K562 (cell line): Measurements from ENCODE around the gene SNTG2. TPM values are rescaled to one million over a fixed set of nuclear protein-coding genes. Genes with fewer than 3 reads are reported as not detected.
A peak's percentile ranks its signal among the peaks of the same experiment; 100 is the strongest.

Experiments
- ATAC-seq: fragments of 200-7000 bp; cut with Tn5 transposase; 3 replicates; pipeline ENCODE4 v1.9.1; 2020; ENCODE audit warnings: moderate library complexity
- BruUV-seq: library from RNA; stranded (reverse); fragments of 400-500 nt; replicated peaks from 2 replicates; lab custom pipeline; 2021; lab: Mats Ljungman, UMichigan
- CTCF ChIA-PET: fragments of 300-600 bp; formaldehyde crosslinking; extraction: SDS; loops from one replicate; lab custom pipeline; 2021; ENCODE audit warnings: low intra/inter-chr PET ratio; lab: Yijun Ruan, JAX
- POLR2A ChIA-PET: fragments of 300-600, 350-650 bp; sonication (Branson Sonifier 250); formaldehyde crosslinking; extraction: SDS; loops from one replicate; lab custom pipeline; 2021; ENCODE audit warnings: antibody characterized with exemption, inconsistent platforms; lab: Yijun Ruan, JAX
- DNase-seq, 4 experiments: peaks; one replicate each; pipeline versions ENCODE4 v3.0.0 to v3.0.0-alpha.2; 2011 to 2018; ENCODE audit warnings: low spot score in 3 of 4, mixed read lengths in 3 of 4; ENCODE audit errors: extremely low read depth in 1 of 4
- FAIRE-seq: peaks from 2 replicates; lab custom pipeline; 2011; peaks lifted over from hg19 to GRCh38; lab: Jason Lieb, UNC
- H2AFZ ChIP-seq: 2 replicates; pipeline ENCODE4 v1.6.0; 2011; ENCODE audit warnings: low read depth, low read length, control low read depth, inconsistent platforms
- H3K27ac ChIP-seq: fragments of 200-600 bp; 3 replicates; pipeline ENCODE4 v1.8.0; 2011; ENCODE audit warnings: low read depth, mild to moderate bottlenecking, control low read depth, inconsistent platforms, low read length, moderate library complexity, mixed read lengths; ENCODE audit errors: extremely low read depth
- H3K27me3 ChIP-seq, 2 experiments: fragments of 300-600 bp in 1 of 2; 2 replicates in 1 of 2; 3 replicates in 1 of 2; pipeline versions ENCODE4 v1.6.0 to v1.8.0; 2011; ENCODE audit warnings: inconsistent platforms in 2 of 2, low read length in 2 of 2, mild to moderate bottlenecking in 1 of 2, mixed read lengths in 1 of 2, moderate library complexity in 1 of 2; ENCODE audit not compliant: control insufficient read depth in 2 of 2, insufficient read depth in 2 of 2
- H3K36me3 ChIP-seq: fragments of 300-600 bp; 3 replicates; pipeline ENCODE4 v1.8.0; 2011; ENCODE audit warnings: mild to moderate bottlenecking, low read length, inconsistent platforms; ENCODE audit not compliant: control insufficient read depth, insufficient read depth
- H3K4me1 ChIP-seq, 2 experiments: fragments of 200-600 bp in 1 of 2; replicated peaks in 1 of 2; 2 replicates in 1 of 2; 3 replicates in 1 of 2; pipeline versions ENCODE4 v1.5.1 to v1.8.0; 2011; ENCODE audit warnings: inconsistent platforms in 2 of 2, low read length in 2 of 2, mild to moderate bottlenecking in 1 of 2, mixed read lengths in 1 of 2, moderate library complexity in 1 of 2; ENCODE audit not compliant: control insufficient read depth in 2 of 2, insufficient read depth in 2 of 2
- H3K4me2 ChIP-seq: 2 replicates; pipeline ENCODE4 v1.6.1; 2011; ENCODE audit warnings: low read length, control low read depth, inconsistent platforms, mixed read lengths; ENCODE audit not compliant: insufficient read depth
- H3K4me3 ChIP-seq: fragments of 200-600 bp; sonication (generic), shearing (Covaris generic); 2 replicates; pipeline ENCODE4 v1.5.1; 2016; ENCODE audit warnings: control low read depth, inconsistent platforms
- H3K79me2 ChIP-seq: fragments of 200-600 bp; 3 replicates; pipeline ENCODE4 v1.8.0; 2011; ENCODE audit warnings: low read length, inconsistent platforms; ENCODE audit not compliant: control insufficient read depth, insufficient read depth
- H3K9ac ChIP-seq, 2 experiments: 2 replicates each; pipeline versions ENCODE4 v1.6.0 to v1.6.1; 2011; ENCODE audit warnings: low read depth in 2 of 2, low read length in 2 of 2, control low read depth in 1 of 2, inconsistent platforms in 1 of 2, mild to moderate bottlenecking in 1 of 2, mixed read lengths in 1 of 2; ENCODE audit not compliant: insufficient read depth in 1 of 2
- H3K9me1 ChIP-seq: one replicate; pipeline ENCODE4 v1.6.0; 2011; ENCODE audit warnings: inconsistent platforms, mild to moderate bottlenecking, low read length, moderate library complexity; ENCODE audit not compliant: control insufficient read depth, insufficient read depth
- H3K9me3 ChIP-seq: replicated peaks from 2 replicates; pipeline ENCODE4 v1.5.1; 2011; ENCODE audit warnings: low read depth, low read length, inconsistent platforms; ENCODE audit not compliant: control insufficient read depth, insufficient read depth
- H4K20me1 ChIP-seq: replicated peaks from 2 replicates; pipeline ENCODE4 v1.6.1; 2011; ENCODE audit warnings: low read length, inconsistent platforms, mixed read lengths; ENCODE audit not compliant: control insufficient read depth, insufficient read depth
- ESRRA ChIP-seq: fragments of 450-650 bp; IDR thresholded peaks from 2 replicates; pipeline ENCODE4 v1.6.1; 2014; ENCODE audit warnings: low read depth, mild to moderate bottlenecking, moderate library complexity, borderline replicate concordance
- FOXP1 ChIP-seq: sonication (generic); formaldehyde crosslinking; IDR thresholded peaks from 2 replicates; pipeline ENCODE4 v1.8.0; 2022; ENCODE audit warnings: mild to moderate bottlenecking, missing genetic modification reagents
- HDAC2 ChIP-seq: fragments of 450-650 bp; IDR thresholded peaks from 2 replicates; pipeline ENCODE4 v1.6.1; 2016; ENCODE audit warnings: mild to moderate bottlenecking
- ILF3 ChIP-seq: fragments of 450-650 bp; IDR thresholded peaks from 2 replicates; pipeline ENCODE4 v1.6.1; 2018; ENCODE audit warnings: antibody characterized with exemption, mild to moderate bottlenecking, moderate library complexity, borderline replicate concordance
- L3MBTL2 ChIP-seq: fragments of 450-650 bp; IDR thresholded peaks from 2 replicates; pipeline ENCODE4 v1.6.1; 2016; ENCODE audit warnings: mild to moderate bottlenecking, moderate library complexity
- NFIC ChIP-seq: fragments of 450-650 bp; IDR thresholded peaks from 2 replicates; pipeline ENCODE4 v1.6.1; 2017; ENCODE audit warnings: mild to moderate bottlenecking, inconsistent platforms
- RBM25 ChIP-seq: fragments of 200-400 bp; formaldehyde crosslinking; IDR thresholded peaks from 2 replicates; pipeline ENCODE4 v1.6.1; 2018; ENCODE audit warnings: low read length, low read depth, moderate library complexity; ENCODE audit not compliant: severe bottlenecking
- SP1 ChIP-seq: sonication (generic); formaldehyde crosslinking; IDR thresholded peaks from 2 replicates; pipeline ENCODE4 v1.8.1; 2022; ENCODE audit warnings: mild to moderate bottlenecking, missing genetic modification reagents
- SUPT5H ChIP-seq: fragments of 450-650 bp; IDR thresholded peaks from 2 replicates; pipeline ENCODE4 v1.6.1; 2016
- WHSC1 ChIP-seq: IDR thresholded peaks from one replicate; pipeline ENCODE4 v1.6.1; 2012; ENCODE audit warnings: low read length, control low read depth, inconsistent platforms
- ZNF239 ChIP-seq: fragments of 250-450 bp; sonication (Bioruptor Pico); IDR thresholded peaks from 2 replicates; pipeline ENCODE4 v1.4.0; 2020; ENCODE audit warnings: mild to moderate bottlenecking
- WGBS: fragments of 100-300 bp; shearing (Covaris generic); methylation state at CpG from one replicate; pipeline ENCODE4 v1.1.6; 2016; ENCODE audit warnings: low coverage, mixed read lengths; ENCODE audit not compliant: insufficient coverage; ENCODE audit errors: missing lambda C conversion rate; 5-methylcytosine and 5-hydroxymethylcytosine counted together
- in situ Hi-C: fragments of 300-500 bp; cut with MboI; formaldehyde crosslinking; loops from 4 replicates; pipeline ENCODE4 v1.15.0; 2018; ENCODE audit warnings: inconsistent platforms, mixed read lengths
- intact Hi-C: fragments of 100-400 bp; cut with micrococcal nuclease; formaldehyde crosslinking; loops from 2 replicates; pipeline ENCODE4 v1.14.2; 2022
- polyA plus RNA-seq, 8 experiments: library from polyadenylated mRNA; depleted of rRNA in 4 of 8; stranded (reverse) in 5 of 8; unstranded in 3 of 8; fragments of >200 nt; fragmentation: Nextera tagmentation in 2 of 8; fragmentation: Illumina TruSeq in 1 of 8; extraction: Ambion mirVana in 2 of 8; extraction: Trizol in 1 of 8; gene quantifications; 2 replicates each; pipeline versions ENCODE4 v1.2.1 to v1.2.3, GENCODE V29; 2011 to 2014; ENCODE audit warnings: inconsistent platforms in 1 of 8, missing spikeins in 1 of 8
- total RNA-seq, 7 experiments: library from RNA; depleted of rRNA in 6 of 7; stranded (reverse); fragments of >200 nt in 6 of 7; fragmentation: Illumina TruSeq in 2 of 7; extraction: Trizol in 2 of 7; gene quantifications; 2 replicates each; pipeline versions ENCODE4 v1.2.1 to v1.2.3, GENCODE V29; 2011 to 2021; ENCODE audit warnings: low replicate concordance in 1 of 7
- TF ChIP-seq, protein P1 (sequence below): fragments of 200-800 bp; sonication (Bioruptor generic); IDR thresholded peaks from 2 replicates; pipeline ENCODE4 v1.6.1; 2017; ENCODE audit warnings: missing genetic modification characterization, missing compliant biosample characterization

SNTG2 gene
- total and polyA plus RNA-seq, 9 of the 15 experiments (the other 6 are each of a cell fraction or from before 2014, with no cell fraction given): not detected

DNA sequence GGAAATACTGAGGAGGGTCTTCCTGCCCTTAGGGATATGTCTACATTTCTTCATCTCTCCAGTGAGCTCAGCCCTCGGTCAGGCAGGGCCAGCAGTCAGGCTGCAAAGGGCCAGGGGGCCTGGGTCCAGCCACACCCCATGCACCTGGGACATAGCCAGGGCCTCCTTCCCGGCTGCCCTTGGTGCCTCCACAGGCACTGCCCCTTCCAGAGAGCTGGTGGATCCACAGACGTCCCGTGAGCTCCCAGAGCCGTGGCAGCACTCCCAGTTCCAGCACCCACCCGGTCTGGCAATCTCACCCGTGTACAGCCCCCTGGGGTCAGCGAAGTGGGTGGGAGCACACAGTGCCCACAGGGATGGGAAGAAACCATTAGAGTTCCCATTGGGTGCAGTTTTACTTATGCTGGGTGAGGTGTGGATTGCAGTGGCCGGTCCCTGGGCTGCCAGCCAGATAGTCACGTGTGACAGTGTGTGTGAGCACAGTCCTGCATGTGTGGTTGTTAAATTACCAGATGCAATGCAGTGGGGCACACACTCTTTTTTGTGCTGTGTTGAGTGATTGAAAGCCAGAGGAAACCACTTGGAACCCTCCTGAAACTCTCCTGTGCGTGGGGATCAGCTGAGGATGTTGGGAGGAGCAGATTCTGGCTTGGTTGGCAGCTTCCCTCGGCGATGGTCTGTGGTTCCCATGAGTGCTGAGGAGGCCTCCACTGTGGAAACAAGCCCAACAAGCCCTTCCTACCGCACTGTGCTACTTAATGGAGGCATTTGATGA lies 131.0 kb downstream of the SNTG2 start:
- WGBS: 1% methylated on average over 14 of the region's 14 CpGs
- ChIA-PET POLR2A (no interaction called here), CTCF (no interaction called here)
- TF ChIP-seq ILF3: no peak
- 0 out of 2 replicates have a peak, but pooled peaks have one; percentile 16 for TF ChIP-seq NFIC
- TF ChIP-seq RBM25: no peak
- no peak for DNase-seq
- FAIRE-seq: no peak
- H3K4me3 ChIP-seq: no peak overlapping the region
- no peak for ATAC-seq
- no peaks in the 10 kb centered on the region for H3K79me2 ChIP-seq
- no peaks in the 10 kb centered on the region for H3K9me3 ChIP-seq
- H4K20me1 ChIP-seq: no peaks in the 10 kb centered on the region
- intact Hi-C loops (no loop called here), in situ Hi-C loops (no loop called here)
- peaks cover 0 to 61% of the 10 kb centered on the region in 2 experiments; a peak in 3 of 5 replicates for H3K27me3 ChIP-seq
- H3K9ac ChIP-seq: no peak overlapping the region
- H3K27ac ChIP-seq: no peak overlapping the region
- no TSS peak for BruUV-seq
- H3K4me2 ChIP-seq: no peak overlapping the region
- no peaks in the 10 kb centered on the region for H3K36me3 ChIP-seq
- H3K9me1 ChIP-seq: peaks cover 4% of the 10 kb centered on the region
- no peak overlapping the region for H2AFZ ChIP-seq
- no peaks in the 10 kb centered on the region for H3K4me1 ChIP-seq

DNA sequence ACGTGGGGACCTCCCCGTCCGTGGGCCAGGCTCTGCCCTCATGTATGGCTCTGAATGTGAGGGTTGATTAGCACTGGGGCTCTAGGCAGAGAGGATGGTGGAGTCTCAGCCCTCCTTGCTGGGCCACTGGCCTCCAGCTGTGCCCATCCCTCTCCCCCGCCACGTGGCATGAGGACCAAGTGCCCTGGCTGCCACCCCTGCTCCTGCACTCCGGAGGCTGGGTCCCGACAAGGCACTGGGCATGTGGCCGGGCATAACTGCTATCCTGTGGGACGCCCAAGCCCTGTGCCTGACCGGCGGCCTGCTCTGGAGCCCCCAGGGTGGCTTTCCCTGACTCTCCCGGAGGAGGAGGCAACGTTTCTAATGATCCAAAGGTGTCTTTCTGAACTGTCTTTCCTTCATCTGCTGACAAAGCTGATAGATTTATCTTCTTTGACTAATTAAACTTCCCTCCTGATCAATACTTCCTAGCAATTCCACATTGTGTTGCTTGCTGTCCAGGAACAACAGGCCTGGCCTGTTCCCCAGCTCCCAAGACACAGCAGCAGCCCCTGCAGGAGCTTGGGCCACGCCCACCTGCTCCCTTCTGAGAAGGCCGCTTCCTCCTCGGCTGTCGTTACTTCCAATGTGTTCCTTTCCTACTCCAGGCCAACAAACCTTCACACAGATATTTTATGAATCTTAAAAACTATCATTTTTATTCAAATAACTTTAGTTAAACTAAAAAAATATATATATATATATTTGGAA lies 132.0 kb downstream of the SNTG2 start:
- peaks cover 0 to 61% of the 10 kb centered on the region in 2 experiments; a peak in 3 of 5 replicates for H3K27me3 ChIP-seq
- intact Hi-C loops: no loop called here
- H3K9me1 ChIP-seq: peaks cover 4% of the 10 kb centered on the region
- H3K4me3 ChIP-seq: no peak overlapping the region
- no peak for DNase-seq
- H2AFZ ChIP-seq: no peak overlapping the region
- under 1% methylated on average over 12 of the region's 17 CpGs for WGBS
- no peaks in the 10 kb centered on the region for H3K36me3 ChIP-seq
- TF ChIP-seq ESRRA: no peak
- no peak for TF ChIP-seq L3MBTL2
- no peak for TF ChIP-seq ZNF239 (CRISPR knock-in tag)
- TF ChIP-seq SUPT5H: no peak
- TF ChIP-seq FOXP1 (CRISPR knock-in tag): no peak
- TF ChIP-seq WHSC1: no peak
- no peak for TF ChIP-seq SP1
- TF ChIP-seq HDAC2: no peak
- TF ChIP-seq, protein P1, sequence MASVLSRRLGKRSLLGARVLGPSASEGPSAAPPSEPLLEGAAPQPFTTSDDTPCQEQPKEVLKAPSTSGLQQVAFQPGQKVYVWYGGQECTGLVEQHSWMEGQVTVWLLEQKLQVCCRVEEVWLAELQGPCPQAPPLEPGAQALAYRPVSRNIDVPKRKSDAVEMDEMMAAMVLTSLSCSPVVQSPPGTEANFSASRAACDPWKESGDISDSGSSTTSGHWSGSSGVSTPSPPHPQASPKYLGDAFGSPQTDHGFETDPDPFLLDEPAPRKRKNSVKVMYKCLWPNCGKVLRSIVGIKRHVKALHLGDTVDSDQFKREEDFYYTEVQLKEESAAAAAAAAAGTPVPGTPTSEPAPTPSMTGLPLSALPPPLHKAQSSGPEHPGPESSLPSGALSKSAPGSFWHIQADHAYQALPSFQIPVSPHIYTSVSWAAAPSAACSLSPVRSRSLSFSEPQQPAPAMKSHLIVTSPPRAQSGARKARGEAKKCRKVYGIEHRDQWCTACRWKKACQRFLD: no peak
- TF ChIP-seq, all 486 proteins: peak for 0
- H3K27ac ChIP-seq: no peak overlapping the region
- no peaks in the 10 kb centered on the region for H4K20me1 ChIP-seq
- H3K4me1 ChIP-seq: no peaks in the 10 kb centered on the region
- in situ Hi-C loops: no loop called here
- ChIA-PET CTCF (no interaction called here), POLR2A (no interaction called here)
- no TSS peak for BruUV-seq
- H3K79me2 ChIP-seq: no peaks in the 10 kb centered on the region
- no peaks in the 10 kb centered on the region for H3K9me3 ChIP-seq
- H3K9ac ChIP-seq: no peak overlapping the region
- no peak for ATAC-seq
- no peak for FAIRE-seq
- H3K4me2 ChIP-seq: no peak overlapping the region
